ENCODE data around the gene HIPK2. TPM values are rescaled to one million over a fixed set of nuclear protein-coding genes. Genes with fewer than 3 reads are reported as not detected.

HIPK2 gene
- total and polyA plus RNA-seq, 2 of the 4 experiments (the other 2 are of a cell fraction): 22.0 to 27.1 TPM

- Histone ChIP-seq H2AK9ac (replicated peaks; ENCODE audit: low read depth, low read length, poor library complexity) (no peak overlapping the region), H2BK20ac (ENCODE audit: low read depth, low read length) (no peak overlapping the region), H3K27ac (ENCODE audit: insufficient read depth, low read length) (no peak overlapping the region), H3K27me3 (ENCODE audit: control insufficient read depth, insufficient read depth, low read length) (peaks cover 40% of the 10 kb centered on the region), H3K56ac (ENCODE audit: extremely low read depth, insufficient read depth, low read length) (no peak overlapping the region), H3K4me2 (ENCODE audit: low read depth, low read length) (no peak overlapping the region), H3K18ac (ENCODE audit: low read depth, low read length) (no peak overlapping the region), H4K20me1 (ENCODE audit: insufficient read depth, low read length) (no peaks in the 10 kb centered on the region), H4K91ac (ENCODE audit: insufficient read depth, low read depth, low read length) (no peak overlapping the region), H2BK5ac (ENCODE audit: low read depth, low read length, poor library complexity, severe bottlenecking) (no peak overlapping the region), H2BK15ac (ENCODE audit: low read depth, low read length) (no peak overlapping the region), H3K4me3 (ENCODE audit: insufficient read depth, low read depth, low read length) (no peak overlapping the region), H3K79me1 (ENCODE audit: low read depth in 1 of 2, low read length in 2 of 2) (no peaks in the 10 kb centered on the region), H2AK5ac (ENCODE audit: low read depth, low read length) (no peak overlapping the region), H3K23ac (ENCODE audit: low read depth, low read length) (no peak overlapping the region), H3K9me1 (ENCODE audit: insufficient read depth, low read length) (no peaks in the 10 kb centered on the region), H3K4me1 (ENCODE audit: control insufficient read depth, insufficient read depth, low read length) (no peaks in the 10 kb centered on the region), H3K9me3 (ENCODE audit: control insufficient read depth, insufficient read depth, low read length) (no peaks in the 10 kb centered on the region; the same call in 1 of the 2 replicates), H3K14ac (replicated peaks; ENCODE audit: low read depth, low read length) (no peak overlapping the region), H4K8ac (ENCODE audit: low read depth in 2 of 2, low read length in 2 of 2) (no peak overlapping the region), H2AFZ (replicated peaks; ENCODE audit: low read length, poor library complexity) (no peak overlapping the region), H2BK120ac (ENCODE audit: low read depth, low read length) (no peak overlapping the region), H3K36me3 (ENCODE audit: control insufficient read depth, insufficient read depth, low read length) (no peaks in the 10 kb centered on the region), H3K4ac (ENCODE audit: low read depth, low read length) (no peak overlapping the region), H4K5ac (ENCODE audit: low read depth, low read length) (no peak overlapping the region), H3K9ac (ENCODE audit: low read depth, low read length) (no peak overlapping the region)
- dilution Hi-C loops (cut with HindIII; ENCODE audit: low sequenced_read_pairs, unreplicated experiment) (no loop called here), in situ Hi-C loops (cut with MboI; ENCODE audit: low sequenced_read_pairs) (no loop called here), intact Hi-C loops (cut with micrococcal nuclease) (no loop called here)
- BruUV-seq (replicated peaks): no TSS peak
- DNase-seq (no peak), ATAC-seq (ENCODE audit: low read depth) (no peak)
- WGBS, 2 experiments (ENCODE audit: extremely low coverage in 2 of 2, insufficient read length in 1 of 2): no CpG with 5 or more reads among the region's 8 CpGs
- ChIA-PET POLR2A (ENCODE audit: unreplicated experiment) (no interaction called here), CTCF (interaction anchor here (1.3 kb wide), 1 partner anchor 22 kb away, joined by 5 read pairs; no protein-coding TSS in a partner anchor)
- TF ChIP-seq SMC3 (IDR thresholded peaks at IDR 0.05; ENCODE audit: low read depth, low read length) (no peak), CEBPB (IDR thresholded peaks at IDR 0.05; ENCODE audit: low read depth, low read length) (no peak), CHD1 (IDR thresholded peaks at IDR 0.05; ENCODE audit: low read depth, low read length) (no peak), MAFK (IDR thresholded peaks at IDR 0.05; ENCODE audit: low read depth, low read length) (no peak), MXI1 (IDR thresholded peaks at IDR 0.05; ENCODE audit: borderline replicate concordance, low read depth, low read length) (no peak), CTCF (conservative IDR thresholded peaks at IDR 0.05; ENCODE audit: low read depth, low read length) (no peak), ELK1 (IDR thresholded peaks at IDR 0.05; ENCODE audit: borderline replicate concordance, low read depth, low read length) (no peak), USF2 (IDR thresholded peaks at IDR 0.05; ENCODE audit: low read depth, low read length) (no peak), MAZ (IDR thresholded peaks at IDR 0.05; ENCODE audit: borderline replicate concordance, low read depth, low read length) (no peak)
These were observed 241.6 kb downstream of the HIPK2 start for GRCh38 chr7:139536152-139536551.

Data from IMR-90 (cell line).